Right lobe of liver (tissue), 6 donors: ENCODE data around the gene NIP7. TPM values are rescaled to one million over a fixed set of nuclear protein-coding genes. Genes with fewer than 3 reads are reported as not detected.

Experiments used
- ATAC-seq, 4 donors: fragments of 200-7000 bp; cut with Tn5 transposase; one replicate each; pipeline ENCODE4 v1.9.1; 2020; ENCODE audit warnings: mild to moderate bottlenecking in 4 of 4, moderate library complexity in 4 of 4
- DNase-seq, 3 donors: peaks; one replicate each; pipeline ENCODE4 v3.0.0-alpha.2; 2020
- H3K27ac ChIP-seq, 3 donors: fragments of 200-600 bp; one replicate each; pipeline ENCODE4 v1.8.0; 2022
- H3K27me3 ChIP-seq, 2 donors: fragments of 200-600 bp; one replicate each; pipeline ENCODE4 v1.8.0; 2022
- H3K36me3 ChIP-seq, 4 donors: fragments of 200-600 bp; sonication (generic) in 1 of 4; one replicate each; pipeline versions ENCODE4 v1.5.1 to v1.8.0; 2017 to 2022; ENCODE audit warnings: control low read depth in 1 of 4
- H3K4me1 ChIP-seq, 4 donors: fragments of 200-600 bp; sonication (generic) in 1 of 4; one replicate each; pipeline versions ENCODE4 v1.5.1 to v1.8.0; 2017 to 2022; ENCODE audit warnings: control low read depth in 1 of 4
- H3K4me3 ChIP-seq, 3 donors: fragments of 200-600 bp; one replicate each; pipeline ENCODE4 v1.8.0; 2022
- H3K9me3 ChIP-seq, 4 donors: fragments of 200-600 bp; sonication (generic) in 1 of 4; one replicate each; pipeline versions ENCODE4 v1.5.1 to v1.8.0; 2017 to 2022; ENCODE audit warnings: control low read depth in 1 of 4
- CTCF ChIP-seq, 4 donors: fragments of 200-600 bp in 3 of 4; fragments of 450-650 bp in 1 of 4; IDR thresholded peaks; one replicate each; pipeline versions ENCODE4 v1.5.1 to v1.8.0; 2016 to 2022; ENCODE audit warnings: antibody characterized with exemption in 4 of 4, mild to moderate bottlenecking in 2 of 4
- POLR2A ChIP-seq: fragments of 450-650 bp; IDR thresholded peaks from one replicate; pipeline ENCODE4 v1.6.1; 2017; ENCODE audit warnings: antibody characterized with exemption, mild to moderate bottlenecking
- WGBS: methylation state at CpG from one replicate; pipeline ENCODE4 v1.1.6; 2018; ENCODE audit warnings: low coverage, low lambda C conversion rate; ENCODE audit not compliant: insufficient coverage; ENCODE audit errors: missing lambda C conversion rate; 5-methylcytosine and 5-hydroxymethylcytosine counted together
- intact Hi-C, 2 donors: fragments of 100-400 bp; cut with DNase I; formaldehyde crosslinking; loops; one replicate each; pipeline versions ENCODE4 v1.11.2 to v1.14.1; 2022
- total RNA-seq, 6 experiments: library from RNA; depleted of rRNA in 2 of 6; stranded (reverse); fragments of >200 nt in 2 of 6; fragmentation: NEBNext Ultra II Directional in 3 of 6; extraction: Animal tissue kit (Norgen Biotek cat#: 25700) in 3 of 6; gene quantifications; one replicate each; pipeline versions ENCODE4 v1.1.0 to v1.2.4, GENCODE V29; 2016 to 2023
- donor health status: DM: no; HTN: yes; CAD: no.
- donor health status: DM: no; HTN: no; CAD: no.
- donor health status: DM: no; HTN: no; CAD: no.
- donor health status: DM: no; HTN: yes; CAD: no.
- donor health status: DM: no; HTN: yes; CAD: no.

NIP7 gene
- total RNA-seq, 6 experiments from 2014 or later: 6.9 to 11.3 (median 9.4) TPM

DNA sequence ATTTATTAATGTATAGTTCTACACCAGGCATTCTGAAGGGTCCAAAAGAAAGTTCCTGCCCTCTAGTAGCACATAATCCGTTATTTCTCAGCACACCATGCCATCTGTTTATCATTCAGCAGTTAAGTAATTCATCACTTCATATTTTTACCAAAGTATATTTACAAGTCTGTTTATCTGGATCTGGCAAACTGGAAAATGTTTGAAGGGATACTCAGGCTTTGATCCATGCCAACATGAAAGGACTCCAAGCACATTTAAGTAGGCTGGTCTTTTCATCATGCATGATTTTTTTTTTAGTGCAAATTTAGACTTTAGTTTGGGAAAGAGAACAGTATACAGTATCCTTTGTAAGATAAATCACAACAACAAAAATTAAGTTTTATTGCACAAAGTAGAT, 32.5 kb upstream of the NIP7 start:
- Histone ChIP-seq H3K4me1 (peaks cover 0 to 2% (median under 1%) of the 10 kb centered on the region in 4 donors), H3K27me3 (no peaks in the 10 kb centered on the region), H3K36me3 (peaks cover 0 to under 1% (median 0%) of the 10 kb centered on the region in 4 donors), H3K27ac (no peak overlapping the region), H3K4me3 (no peak overlapping the region), H3K9me3 (no peaks in the 10 kb centered on the region)
- ATAC-seq: no peak
- WGBS: 57% methylated on average over 1 of the region's 1 CpG
- no peak for DNase-seq
- intact Hi-C loops: no loop called here
- TF ChIP-seq CTCF (IDR thresholded peaks at IDR 0.05) (no peak), POLR2A (no peak)

GRCh38 chr16:69307856-69308255, 31.7 kb upstream of the NIP7 start:
- Histone ChIP-seq H3K4me3 (no peak overlapping the region), H3K36me3 (no peaks in the 10 kb centered on the region), H3K27me3 (no peaks in the 10 kb centered on the region), H3K4me1 (peaks cover 0 to 9% (median 4%) of the 10 kb centered on the region in 4 donors), H3K9me3 (no peaks in the 10 kb centered on the region), H3K27ac (no peak overlapping the region)
- intact Hi-C loops: no loop called here
- WGBS: 84% methylated on average over 2 of the region's 2 CpGs
- peak in 1 of 3 donors; percentile 3 for DNase-seq
- TF ChIP-seq POLR2A: no peak
- ATAC-seq: no peak

DNA sequence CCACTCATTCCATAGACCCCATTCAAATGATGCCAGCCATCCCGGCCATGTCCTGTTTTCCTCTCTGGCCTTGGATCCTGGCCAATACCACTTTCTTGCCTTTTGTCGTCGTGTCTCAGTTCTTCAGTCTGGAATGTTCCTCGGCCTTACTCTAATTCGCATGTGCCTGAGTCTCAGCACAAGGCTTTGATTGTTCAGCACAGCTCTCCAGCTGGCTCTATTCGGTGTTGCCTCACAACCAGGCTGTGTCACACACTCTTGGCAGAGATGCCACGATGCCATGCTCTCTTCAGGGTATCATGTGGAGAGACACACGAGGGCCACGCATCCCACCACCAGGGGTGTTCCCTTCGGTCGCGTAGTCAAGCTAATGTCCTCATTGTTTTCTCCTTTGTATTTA, 30.3 kb upstream of the NIP7 start:
- intact Hi-C loops: no loop called here
- Histone ChIP-seq H3K36me3 (no peaks in the 10 kb centered on the region), H3K27me3 (no peaks in the 10 kb centered on the region), H3K4me1 (peaks cover 0 to 21% (median 9%) of the 10 kb centered on the region in 4 donors), H3K4me3 (no peak overlapping the region), H3K9me3 (no peaks in the 10 kb centered on the region), H3K27ac (no peak overlapping the region)
- ATAC-seq (no peak), DNase-seq (peak in 2 of 3 donors; percentile 46)
- TF ChIP-seq POLR2A: no peak
- no peak for TF ChIP-seq CTCF (IDR thresholded peaks at IDR 0.05)
- WGBS: 77% methylated on average over 9 of the region's 12 CpGs

DNA sequence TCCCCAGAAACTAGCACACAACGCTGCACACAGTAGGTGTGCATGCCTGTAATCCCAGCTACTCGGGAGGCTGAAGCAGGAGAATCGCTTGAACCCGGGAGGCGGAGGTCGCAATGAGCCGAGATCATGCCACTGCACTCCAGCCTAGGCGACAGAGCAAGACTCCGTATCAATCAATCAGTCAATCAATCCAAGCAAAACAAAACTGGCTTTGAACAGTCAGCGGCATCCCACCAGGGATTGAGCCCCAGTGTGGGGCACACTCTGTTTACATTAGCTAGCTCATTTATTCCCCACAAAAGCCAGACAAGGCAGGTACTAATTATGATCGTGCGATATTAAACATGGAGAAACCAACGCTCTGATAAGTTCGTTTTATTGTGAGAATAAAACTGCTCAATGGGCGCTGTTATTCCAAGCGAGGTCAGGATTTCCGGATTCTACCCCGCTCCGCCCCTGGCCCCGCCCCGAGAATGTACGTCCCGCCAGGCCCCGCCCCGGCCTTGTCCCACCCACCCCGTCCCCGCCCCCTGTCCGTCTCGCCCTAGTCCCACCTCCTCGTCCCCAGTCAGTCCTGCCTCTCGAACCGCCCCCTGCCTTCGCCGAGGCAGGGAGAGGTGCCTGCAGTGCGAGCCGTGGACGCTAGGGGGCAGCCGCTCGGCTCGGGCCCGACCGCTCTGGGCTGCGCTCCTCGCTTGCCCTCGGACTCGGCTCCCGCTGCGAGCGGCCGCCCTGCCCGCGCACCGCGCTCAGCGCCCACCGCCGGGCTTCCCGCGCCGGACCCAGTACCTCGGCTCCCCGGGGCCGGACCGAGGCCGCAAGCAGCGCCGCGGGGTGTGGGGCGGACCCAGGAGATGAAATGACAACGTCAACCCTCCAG, 28.7 kb upstream of the NIP7 start, which contains the start of gene VPS4A:
VPS4A (plus strand) TSS at position 698 of the 880 bp plus-strand sequence; CDS start at position 860, 162 bp downstream.
- Histone ChIP-seq H3K4me3 (peak within 1 kb of the TSS; percentile 90 to 94 (median 92)), H3K36me3 (peaks cover 0 to under 1% (median 0%) of the 10 kb centered on the region in 4 donors), H3K27me3 (no peaks in the 10 kb centered on the region), H3K27ac (peak within 1 kb of the TSS; percentile 91 to 95 (median 92)), H3K9me3 (no peaks in the 10 kb centered on the region), H3K4me1 (peaks cover 0 to 37% (median 17%) of the 10 kb centered on the region in 4 donors)
- DNase-seq (peak; percentile 96 to 98 (median 97)), ATAC-seq (peak; percentile 88 to 97 (median 92))
- intact Hi-C loops: no loop called here
- 39% methylated on average over 14 of the region's 70 CpGs for WGBS
- TF ChIP-seq CTCF (IDR thresholded peaks at IDR 0.05) (peak; percentile 83 to 97 (median 90)), POLR2A (peak; percentile 86)
